ENCODE data around the gene CREB5. TPM values are rescaled to one million over a fixed set of nuclear protein-coding genes. Genes with fewer than 3 reads are reported as not detected.

CREB5 gene
- total and polyA plus RNA-seq, 11 donors = 7.6 to 38.7 (median 15.2) TPM

DNA sequence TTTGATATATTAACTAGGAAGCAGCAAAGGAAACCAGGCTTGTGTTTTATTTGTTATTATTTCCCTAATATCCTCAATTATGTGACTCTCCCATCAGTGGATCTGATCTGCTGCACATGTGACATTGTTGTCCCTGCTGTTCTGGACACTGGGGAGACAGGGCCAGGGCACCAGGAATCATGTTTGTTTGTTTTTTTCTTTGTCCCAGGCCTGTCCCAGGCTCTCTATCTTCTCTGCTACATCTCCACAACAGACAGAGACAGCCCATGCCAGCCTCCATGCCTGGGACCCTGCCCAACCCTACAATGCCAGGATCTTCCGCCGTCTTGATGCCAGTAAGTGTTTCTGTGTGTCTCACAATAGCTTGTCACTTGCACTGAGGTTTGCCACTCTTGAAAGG, 306.2 kb downstream of the CREB5 start:
- DNase-seq (no peak), ATAC-seq (peak in 2 of 4 donors; percentile 5 to 16)
- Histone ChIP-seq H3K36me3 (peaks cover 0 to 41% (median 31%) of the 10 kb centered on the region in 9 donors), H3K9me3 (no peaks in the 10 kb centered on the region), H3K27me3 (no peaks in the 10 kb centered on the region), H3K4me3 (no peak overlapping the region), H3K27ac (peak overlapping the region in 2 of 12 donors; percentile 7 to 15), H3K4me1 (peaks cover 0 to 15% (median 5%) of the 10 kb centered on the region in 12 donors)
- intact Hi-C loops (cut with DNase I) = no loop called here
- no peak for TF ChIP-seq CTCF (IDR thresholded peaks at IDR 0.05)
- no peak for TF ChIP-seq POLR2A (IDR thresholded peaks at IDR 0.05)
- WGBS, 4 donors = 83 to 95% (median 86%) methylated on average over 2 of the region's 2 CpGs

GRCh38 chr7:28722684-28723083, 310.4 kb downstream of the CREB5 start:
- ATAC-seq = no peak
- no peak for TF ChIP-seq POLR2A (IDR thresholded peaks at IDR 0.05)
- no peak for TF ChIP-seq CTCF (IDR thresholded peaks at IDR 0.05)
- Histone ChIP-seq H3K27ac (no peak overlapping the region), H3K27me3 (no peaks in the 10 kb centered on the region), H3K36me3 (peaks cover 0 to 60% (median 31%) of the 10 kb centered on the region in 9 donors), H3K9me3 (no peaks in the 10 kb centered on the region), H3K4me1 (peaks cover 0 to 36% (median 26%) of the 10 kb centered on the region in 12 donors), H3K4me3 (no peak overlapping the region)
- intact Hi-C loops (cut with DNase I) = no loop called here
- DNase-seq = no peak
- WGBS, 4 donors = 84 to 93% (median 89%) methylated on average over 4 of the region's 4 CpGs

DNA sequence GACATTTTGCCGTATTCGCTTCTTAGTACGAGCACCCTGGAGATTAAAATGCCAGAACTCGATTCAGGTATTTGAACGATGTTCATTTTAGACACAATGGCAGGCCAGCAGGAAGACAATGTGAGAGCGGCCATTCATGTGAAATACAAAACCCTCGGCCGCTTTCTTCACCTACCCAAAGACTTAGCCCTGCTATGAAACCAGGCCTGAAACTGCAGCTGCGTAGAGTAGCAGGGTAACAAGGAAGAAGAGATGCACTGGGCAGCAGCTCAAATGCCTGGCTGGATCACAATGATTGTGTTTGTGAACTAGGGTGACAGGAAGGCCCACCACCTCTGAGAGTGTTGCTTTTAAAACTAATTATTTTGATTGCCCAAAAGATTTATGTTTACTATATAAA, 311.0 kb downstream of the CREB5 start:
- H3K36me3 ChIP-seq = peaks cover 0 to 59% (median 31%) of the 10 kb centered on the region in 9 donors
- H3K4me1 ChIP-seq = peaks cover 0 to 33% (median 25%) of the 10 kb centered on the region in 12 donors
- ATAC-seq (no peak), DNase-seq (no peak)
- intact Hi-C loops (cut with DNase I) = no loop called here
- no peak overlapping the region for H3K27ac ChIP-seq
- WGBS, 4 donors = 67 to 86% (median 79%) methylated on average over 9 of the region's 9 CpGs
- no peaks in the 10 kb centered on the region for H3K27me3 ChIP-seq
- no peak for TF ChIP-seq POLR2A (IDR thresholded peaks at IDR 0.05)
- TF ChIP-seq CTCF (IDR thresholded peaks at IDR 0.05) = no peak
- no peaks in the 10 kb centered on the region for H3K9me3 ChIP-seq
- H3K4me3 ChIP-seq = no peak overlapping the region

GRCh38 chr7:28724563-28724962, 312.2 kb downstream of the CREB5 start:
- TF ChIP-seq POLR2A (IDR thresholded peaks at IDR 0.05) (no peak), CTCF (IDR thresholded peaks at IDR 0.05) (no peak)
- ATAC-seq = no peak

More at GRCh38 chr7:28724563-28724962, 312.2 kb downstream of the CREB5 start:
- Histone ChIP-seq H3K9me3 (no peaks in the 10 kb centered on the region), H3K4me1 (peaks cover 0 to 27% (median 21%) of the 10 kb centered on the region in 12 donors), H3K4me3 (no peak overlapping the region), H3K36me3 (peaks cover 0 to 51% (median 25%) of the 10 kb centered on the region in 9 donors), H3K27me3 (no peaks in the 10 kb centered on the region), H3K27ac (no peak overlapping the region)
- DNase-seq = no peak
- intact Hi-C loops (cut with DNase I) = no loop called here
- WGBS, 4 donors = 98 to 100% (median 100%) methylated on average over 1 of the region's 1 CpG
